ENCODE data around the gene CWC27. TPM values are rescaled to one million over a fixed set of nuclear protein-coding genes. Genes with fewer than 3 reads are reported as not detected.

The CWC27 gene
- total and polyA plus RNA-seq, 9 of the 15 experiments (the other 6 are each of a cell fraction or from before 2014, with no cell fraction given) = 19.7 to 49.3 (median 38.3) TPM

- TF ChIP-seq PRDM10 (IDR thresholded peaks at IDR 0.05; ENCODE audit: partially characterized antibody) (peak; percentile 92), PKNOX1 (IDR thresholded peaks at IDR 0.05) (peak; percentile 47; the same call in 1 of the 2 replicates), ZNF263 (CRISPR knock-in tag; IDR thresholded peaks at IDR 0.05; ENCODE audit: borderline replicate concordance) (peak; percentile 27; the same call in 1 of the 2 replicates), CTBP1 (IDR thresholded peaks at IDR 0.05; ENCODE audit: borderline replicate concordance) (peak; percentile 60; the same call in 1 of the 2 replicates), EP300 (IDR thresholded peaks at IDR 0.05; ENCODE audit: low read length) (peak; percentile 53), CBFA2T3 (IDR thresholded peaks at IDR 0.05) (peak; percentile 57), NR4A1 (CRISPR knock-in tag; IDR thresholded peaks at IDR 0.05) (0 out of 2 replicates have a peak, but pooled peaks have one; percentile 19), NR4A1 (tag; IDR thresholded peaks at IDR 0.05) (no peak), CBX1 (IDR thresholded peaks at IDR 0.05; ENCODE audit: low read depth) (no peak), HMGN3 (IDR thresholded peaks at IDR 0.05; ENCODE audit: borderline replicate concordance, extremely low read depth, insufficient read length, low read depth, low read length) (peak; percentile 90), STAG1 (CRISPR knock-in tag; IDR thresholded peaks at IDR 0.05; ENCODE audit: borderline replicate concordance) (no peak), SIRT6 (IDR thresholded peaks at IDR 0.05; ENCODE audit: low read depth, low read length) (no peak), ZNF695 (CRISPR knock-in tag; IDR thresholded peaks at IDR 0.05) (0 out of 2 replicates have a peak, but pooled peaks have one; percentile 22), ZNF77 (CRISPR knock-in tag; IDR thresholded peaks at IDR 0.05) (no peak), SIN3A (IDR thresholded peaks at IDR 0.05; ENCODE audit: borderline replicate concordance in 2 of 2, control insufficient read depth in 1 of 2, low read depth in 2 of 2, low read length in 2 of 2) (peak in 1 of 2 experiments; percentile 26; a peak in 1 of 4 replicates), TBL1XR1 (IDR thresholded peaks at IDR 0.05; ENCODE audit: low read length in 2 of 2) (peak in 1 of 2 experiments; percentile 75; a peak in 2 of 4 replicates), KLF16 (IDR thresholded peaks at IDR 0.05) (no peak), HDAC3 (IDR thresholded peaks at IDR 0.05; ENCODE audit: borderline replicate concordance, partially characterized antibody) (peak; percentile 30)
- TF ChIP-seq, protein P1, sequence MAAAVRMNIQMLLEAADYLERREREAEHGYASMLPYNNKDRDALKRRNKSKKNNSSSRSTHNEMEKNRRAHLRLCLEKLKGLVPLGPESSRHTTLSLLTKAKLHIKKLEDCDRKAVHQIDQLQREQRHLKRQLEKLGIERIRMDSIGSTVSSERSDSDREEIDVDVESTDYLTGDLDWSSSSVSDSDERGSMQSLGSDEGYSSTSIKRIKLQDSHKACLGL (CRISPR knock-in tag; IDR thresholded peaks at IDR 0.05; ENCODE audit: borderline replicate concordance, poor library complexity, severe bottlenecking) = no peak
- TF ChIP-seq, protein P2, sequence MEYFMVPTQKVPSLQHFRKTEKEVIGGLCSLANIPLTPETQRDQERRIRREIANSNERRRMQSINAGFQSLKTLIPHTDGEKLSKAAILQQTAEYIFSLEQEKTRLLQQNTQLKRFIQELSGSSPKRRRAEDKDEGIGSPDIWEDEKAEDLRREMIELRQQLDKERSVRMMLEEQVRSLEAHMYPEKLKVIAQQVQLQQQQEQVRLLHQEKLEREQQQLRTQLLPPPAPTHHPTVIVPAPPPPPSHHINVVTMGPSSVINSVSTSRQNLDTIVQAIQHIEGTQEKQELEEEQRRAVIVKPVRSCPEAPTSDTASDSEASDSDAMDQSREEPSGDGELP (CRISPR knock-in tag; IDR thresholded peaks at IDR 0.05; ENCODE audit: borderline replicate concordance) = peak; percentile 64; the same call in 1 of the 2 replicates
These were observed 266.8 kb downstream of the CWC27 start (continued) for GRCh38 chr5:65035211-65036206.

All from K562 (cell line).